HEK293 (cell line): ENCODE measurements around the gene IGFBP7.
A peak's percentile ranks its signal among the peaks of the same experiment; 100 is the strongest.

Experiments
- CTCF ChIP-seq: fragments of 450-650 bp; formaldehyde crosslinking; IDR thresholded peaks from 2 replicates; pipeline ENCODE4 v1.5.1; 2016; ENCODE audit warnings: missing biosample characterization, missing genetic modification characterization
- HOXA7 ChIP-seq: sonication (generic); formaldehyde crosslinking; IDR thresholded peaks from 2 replicates; pipeline ENCODE4 v1.8.1; 2022; ENCODE audit warnings: missing genetic modification reagents, borderline replicate concordance
- HOXD13 ChIP-seq: sonication (generic); formaldehyde crosslinking; IDR thresholded peaks from 2 replicates; pipeline ENCODE4 v1.8.0; 2022; ENCODE audit warnings: missing genetic modification reagents, borderline replicate concordance
- PRDM10 ChIP-seq: fragments of 450-650 bp; formaldehyde crosslinking; IDR thresholded peaks from 2 replicates; pipeline ENCODE4 v1.5.1; 2016; ENCODE audit warnings: missing biosample characterization, missing genetic modification characterization
- ZBTB6 ChIP-seq: fragments of 450-650 bp; formaldehyde crosslinking; IDR thresholded peaks from 2 replicates; pipeline ENCODE4 v1.5.1; 2017; ENCODE audit warnings: missing biosample characterization, missing genetic modification characterization
- ZNF202 ChIP-seq: fragments of 450-650 bp; formaldehyde crosslinking; IDR thresholded peaks from 2 replicates; pipeline ENCODE4 v1.5.1; 2016; ENCODE audit warnings: missing biosample characterization, missing genetic modification characterization, borderline replicate concordance
- ZNF335 ChIP-seq: fragments of 450-650 bp; formaldehyde crosslinking; conservative IDR thresholded peaks from 2 replicates; pipeline ENCODE4 v1.5.1; 2016; ENCODE audit warnings: missing biosample characterization, missing genetic modification characterization
- ZNF341 ChIP-seq: fragments of 450-650 bp; formaldehyde crosslinking; IDR thresholded peaks from 2 replicates; pipeline ENCODE4; 2016; ENCODE audit warnings: low read depth, missing biosample characterization, missing genetic modification characterization
- ZNF366 ChIP-seq: fragments of 450-650 bp; formaldehyde crosslinking; conservative IDR thresholded peaks from 2 replicates; pipeline ENCODE4 v1.5.1; 2016; ENCODE audit warnings: missing biosample characterization, missing genetic modification characterization
- ZNF398 ChIP-seq: fragments of 450-650 bp; formaldehyde crosslinking; IDR thresholded peaks from 2 replicates; pipeline ENCODE4 v1.5.1; 2017; ENCODE audit warnings: missing biosample characterization, missing genetic modification characterization
- ZNF433 ChIP-seq: fragments of 450-650 bp; formaldehyde crosslinking; IDR thresholded peaks from 2 replicates; pipeline ENCODE4 v1.5.1; 2016; ENCODE audit warnings: missing biosample characterization, missing genetic modification characterization, low read depth
- ZNF548 ChIP-seq: fragments of 450-650 bp; formaldehyde crosslinking; IDR thresholded peaks from 2 replicates; pipeline ENCODE4 v1.5.1; 2016; ENCODE audit warnings: missing biosample characterization, missing genetic modification characterization
- ZNF549 ChIP-seq: fragments of 450-650 bp; IDR thresholded peaks from 2 replicates; pipeline ENCODE4 v1.5.1; 2018; ENCODE audit warnings: missing biosample characterization, missing genetic modification characterization, mild to moderate bottlenecking, inconsistent platforms, moderate library complexity
- ZNF555 ChIP-seq: fragments of 450-650 bp; formaldehyde crosslinking; conservative IDR thresholded peaks from 2 replicates; pipeline ENCODE4 v1.5.1; 2017; ENCODE audit warnings: missing biosample characterization, mild to moderate bottlenecking, missing genetic modification characterization, inconsistent platforms
- ZNF610 ChIP-seq: fragments of 450-650 bp; formaldehyde crosslinking; IDR thresholded peaks from 2 replicates; pipeline ENCODE4 v1.5.1; 2016; ENCODE audit warnings: missing biosample characterization, missing genetic modification characterization, borderline replicate concordance
- ZNF692 ChIP-seq: fragments of 450-650 bp; formaldehyde crosslinking; IDR thresholded peaks from 2 replicates; pipeline ENCODE4 v1.5.1; 2016; ENCODE audit warnings: missing biosample characterization, missing genetic modification characterization
- ZNF707 ChIP-seq: fragments of 450-650 bp; formaldehyde crosslinking; IDR thresholded peaks from 2 replicates; pipeline ENCODE4 v1.5.1; 2016; ENCODE audit warnings: missing biosample characterization, missing genetic modification characterization
- ZNF830 ChIP-seq: fragments of 450-650 bp; IDR thresholded peaks from 2 replicates; pipeline ENCODE4 v1.5.0; 2018; ENCODE audit warnings: missing biosample characterization, missing genetic modification characterization, low read depth, mild to moderate bottlenecking, moderate library complexity
- TF ChIP-seq, protein P1 (sequence below): fragments of 450-650 bp; formaldehyde crosslinking; IDR thresholded peaks from 2 replicates; pipeline ENCODE4 v1.5.1; 2016; ENCODE audit warnings: missing biosample characterization, missing genetic modification characterization
- TF ChIP-seq, protein P2 (sequence below): fragments of 450-650 bp; formaldehyde crosslinking; IDR thresholded peaks from 2 replicates; pipeline ENCODE4 v1.5.1; 2016; ENCODE audit warnings: missing biosample characterization, missing genetic modification characterization
- TF ChIP-seq, protein P3 (sequence below): fragments of 450-650 bp; formaldehyde crosslinking; IDR thresholded peaks from 2 replicates; pipeline ENCODE4 v1.5.1; 2016; ENCODE audit warnings: missing biosample characterization, missing genetic modification characterization

IGFBP7 gene

DNA sequence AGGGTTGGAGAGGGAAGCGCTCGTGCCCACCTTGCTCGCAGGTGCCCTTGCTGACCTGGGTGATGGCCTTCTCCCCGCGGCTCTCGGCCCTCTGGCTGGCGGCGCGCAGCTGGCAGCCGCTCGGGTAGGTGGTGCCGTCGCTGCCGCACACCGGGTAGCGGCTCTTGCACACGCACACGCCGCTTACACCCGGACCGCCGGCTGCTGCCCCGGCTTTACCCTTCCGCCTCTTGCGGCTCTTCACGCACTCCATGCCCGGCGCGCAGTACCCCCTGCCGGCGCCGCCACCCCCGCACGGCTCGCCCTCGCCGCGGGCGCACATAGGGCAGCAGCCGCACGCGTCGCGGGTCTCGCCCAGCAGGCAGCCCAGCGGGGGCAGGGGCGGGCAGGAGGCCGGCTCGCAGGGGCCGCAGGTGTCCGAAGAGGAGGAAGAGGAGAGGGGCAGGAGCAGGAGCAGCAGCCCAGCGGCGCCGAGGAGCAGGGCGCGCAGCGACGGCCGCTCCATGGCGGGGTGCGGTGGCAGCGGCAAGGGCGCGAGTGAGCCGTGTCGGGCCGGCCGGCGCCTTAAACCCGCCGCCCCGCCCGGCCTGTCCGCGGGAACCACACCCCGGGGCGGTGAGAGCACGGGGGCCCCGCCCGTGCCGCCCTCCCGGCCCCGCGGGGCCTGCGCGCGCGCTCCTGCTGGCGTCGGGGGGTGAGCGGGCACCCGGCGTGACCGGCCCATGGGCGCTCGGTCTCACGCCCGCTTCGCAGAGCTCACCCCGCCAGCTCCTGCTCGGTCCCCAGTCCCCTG, at the start of gene IGFBP7 (continued):
- peak; percentile 39; the same call in 1 of the 2 replicates for TF ChIP-seq ZNF398 (tag by site-specific recombination)
- no peak for TF ChIP-seq ZNF202 (tag by site-specific recombination)
- no peak for TF ChIP-seq ZNF830 (tag by site-specific recombination)
- TF ChIP-seq ZNF548 (tag by site-specific recombination), result no peak
- no peak for TF ChIP-seq ZNF341
- no peak for TF ChIP-seq HOXD13
- TF ChIP-seq, protein P1, sequence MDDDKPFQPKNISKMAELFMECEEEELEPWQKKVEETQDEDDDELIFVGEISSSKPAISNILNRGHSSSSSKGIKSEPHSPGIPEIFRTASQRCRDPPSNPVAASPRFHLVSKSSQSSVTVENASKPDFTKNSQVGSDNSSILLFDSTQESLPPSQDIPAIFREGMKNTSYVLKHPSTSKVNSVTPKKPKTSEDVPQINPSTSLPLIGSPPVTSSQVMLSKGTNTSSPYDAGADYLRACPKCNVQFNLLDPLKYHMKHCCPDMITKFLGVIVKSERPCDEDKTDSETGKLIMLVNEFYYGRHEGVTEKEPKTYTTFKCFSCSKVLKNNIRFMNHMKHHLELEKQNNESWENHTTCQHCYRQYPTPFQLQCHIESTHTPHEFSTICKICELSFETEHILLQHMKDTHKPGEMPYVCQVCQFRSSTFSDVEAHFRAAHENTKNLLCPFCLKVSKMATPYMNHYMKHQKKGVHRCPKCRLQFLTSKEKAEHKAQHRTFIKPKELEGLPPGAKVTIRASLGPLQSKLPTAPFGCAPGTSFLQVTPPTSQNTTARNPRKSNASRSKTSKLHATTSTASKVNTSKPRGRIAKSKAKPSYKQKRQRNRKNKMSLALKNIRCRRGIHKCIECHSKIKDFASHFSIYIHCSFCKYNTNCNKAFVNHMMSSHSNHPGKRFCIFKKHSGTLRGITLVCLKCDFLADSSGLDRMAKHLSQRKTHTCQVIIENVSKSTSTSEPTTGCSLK (tag by site-specific recombination), result no peak
- TF ChIP-seq PRDM10, result no peak
- no peak for TF ChIP-seq ZNF707 (tag by site-specific recombination)
- TF ChIP-seq ZNF610, result no peak
- TF ChIP-seq ZNF692 (tag by site-specific recombination), result no peak
- no peak for TF ChIP-seq ZNF433
- TF ChIP-seq, protein P2, sequence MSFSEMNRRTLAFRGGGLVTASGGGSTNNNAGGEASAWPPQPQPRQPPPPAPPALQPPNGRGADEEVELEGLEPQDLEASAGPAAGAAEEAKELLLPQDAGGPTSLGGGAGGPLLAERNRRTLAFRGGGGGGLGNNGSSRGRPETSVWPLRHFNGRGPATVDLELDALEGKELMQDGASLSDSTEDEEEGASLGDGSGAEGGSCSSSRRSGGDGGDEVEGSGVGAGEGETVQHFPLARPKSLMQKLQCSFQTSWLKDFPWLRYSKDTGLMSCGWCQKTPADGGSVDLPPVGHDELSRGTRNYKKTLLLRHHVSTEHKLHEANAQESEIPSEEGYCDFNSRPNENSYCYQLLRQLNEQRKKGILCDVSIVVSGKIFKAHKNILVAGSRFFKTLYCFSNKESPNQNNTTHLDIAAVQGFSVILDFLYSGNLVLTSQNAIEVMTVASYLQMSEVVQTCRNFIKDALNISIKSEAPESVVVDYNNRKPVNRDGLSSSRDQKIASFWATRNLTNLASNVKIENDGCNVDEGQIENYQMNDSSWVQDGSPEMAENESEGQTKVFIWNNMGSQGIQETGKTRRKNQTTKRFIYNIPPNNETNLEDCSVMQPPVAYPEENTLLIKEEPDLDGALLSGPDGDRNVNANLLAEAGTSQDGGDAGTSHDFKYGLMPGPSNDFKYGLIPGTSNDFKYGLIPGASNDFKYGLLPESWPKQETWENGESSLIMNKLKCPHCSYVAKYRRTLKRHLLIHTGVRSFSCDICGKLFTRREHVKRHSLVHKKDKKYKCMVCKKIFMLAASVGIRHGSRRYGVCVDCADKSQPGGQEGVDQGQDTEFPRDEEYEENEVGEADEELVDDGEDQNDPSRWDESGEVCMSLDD (tag by site-specific recombination), result no peak
- no peak for TF ChIP-seq ZNF549 (tag by site-specific recombination)
- TF ChIP-seq ZNF555 (tag by site-specific recombination), result no peak
- TF ChIP-seq ZNF366, result no peak
- no peak for TF ChIP-seq ZBTB6 (tag by site-specific recombination)
- TF ChIP-seq, protein P3, sequence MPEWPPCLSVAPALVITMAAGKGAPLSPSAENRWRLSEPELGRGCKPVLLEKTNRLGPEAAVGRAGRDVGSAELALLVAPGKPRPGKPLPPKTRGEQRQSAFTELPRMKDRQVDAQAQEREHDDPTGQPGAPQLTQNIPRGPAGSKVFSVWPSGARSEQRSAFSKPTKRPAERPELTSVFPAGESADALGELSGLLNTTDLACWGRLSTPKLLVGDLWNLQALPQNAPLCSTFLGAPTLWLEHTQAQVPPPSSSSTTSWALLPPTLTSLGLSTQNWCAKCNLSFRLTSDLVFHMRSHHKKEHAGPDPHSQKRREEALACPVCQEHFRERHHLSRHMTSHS (tag by site-specific recombination), result no peak
- peak; percentile 44; the same call in 1 of the 2 replicates for TF ChIP-seq ZNF335
- no peak for TF ChIP-seq HOXA7 (CRISPR knock-in tag)
- TF ChIP-seq CTCF (tag by site-specific recombination), result no peak
